K562 (cell line): Measurements from ENCODE around the gene ZPR1. TPM values are rescaled to one million over a fixed set of nuclear protein-coding genes. Genes with fewer than 3 reads are reported as not detected.

Experiments used
- ATAC-seq: fragments of 200-7000 bp; cut with Tn5 transposase; 3 replicates; pipeline ENCODE4 v1.9.1; 2020; ENCODE audit warnings: moderate library complexity
- BruUV-seq: library from RNA; stranded (reverse); fragments of 400-500 nt; replicated peaks from 2 replicates; lab custom pipeline; 2021; lab: Mats Ljungman, UMichigan
- CTCF ChIA-PET: fragments of 300-600 bp; formaldehyde crosslinking; extraction: SDS; loops from one replicate; lab custom pipeline; 2021; ENCODE audit warnings: low intra/inter-chr PET ratio; lab: Yijun Ruan, JAX
- POLR2A ChIA-PET: fragments of 300-600, 350-650 bp; sonication (Branson Sonifier 250); formaldehyde crosslinking; extraction: SDS; loops from one replicate; lab custom pipeline; 2021; ENCODE audit warnings: antibody characterized with exemption, inconsistent platforms; lab: Yijun Ruan, JAX
- DNase-seq, 4 experiments: peaks; one replicate each; pipeline versions ENCODE4 v3.0.0 to v3.0.0-alpha.2; 2011 to 2018; ENCODE audit warnings: low spot score in 3 of 4, mixed read lengths in 3 of 4; ENCODE audit errors: extremely low read depth in 1 of 4
- FAIRE-seq: peaks from 2 replicates; lab custom pipeline; 2011; peaks lifted over from hg19 to GRCh38; lab: Jason Lieb, UNC
- H2AFZ ChIP-seq: 2 replicates; pipeline ENCODE4 v1.6.0; 2011; ENCODE audit warnings: low read depth, low read length, control low read depth, inconsistent platforms
- H3K27ac ChIP-seq: fragments of 200-600 bp; 3 replicates; pipeline ENCODE4 v1.8.0; 2011; ENCODE audit warnings: low read depth, mild to moderate bottlenecking, control low read depth, inconsistent platforms, low read length, moderate library complexity, mixed read lengths; ENCODE audit errors: extremely low read depth
- H3K27me3 ChIP-seq, 2 experiments: fragments of 300-600 bp in 1 of 2; 2 replicates in 1 of 2; 3 replicates in 1 of 2; pipeline versions ENCODE4 v1.6.0 to v1.8.0; 2011; ENCODE audit warnings: inconsistent platforms in 2 of 2, low read length in 2 of 2, mild to moderate bottlenecking in 1 of 2, mixed read lengths in 1 of 2, moderate library complexity in 1 of 2; ENCODE audit not compliant: control insufficient read depth in 2 of 2, insufficient read depth in 2 of 2
- H3K36me3 ChIP-seq: fragments of 300-600 bp; 3 replicates; pipeline ENCODE4 v1.8.0; 2011; ENCODE audit warnings: mild to moderate bottlenecking, low read length, inconsistent platforms; ENCODE audit not compliant: control insufficient read depth, insufficient read depth
- H3K4me1 ChIP-seq, 2 experiments: fragments of 200-600 bp in 1 of 2; replicated peaks in 1 of 2; 2 replicates in 1 of 2; 3 replicates in 1 of 2; pipeline versions ENCODE4 v1.5.1 to v1.8.0; 2011; ENCODE audit warnings: inconsistent platforms in 2 of 2, low read length in 2 of 2, mild to moderate bottlenecking in 1 of 2, mixed read lengths in 1 of 2, moderate library complexity in 1 of 2; ENCODE audit not compliant: control insufficient read depth in 2 of 2, insufficient read depth in 2 of 2
- H3K4me2 ChIP-seq: 2 replicates; pipeline ENCODE4 v1.6.1; 2011; ENCODE audit warnings: low read length, control low read depth, inconsistent platforms, mixed read lengths; ENCODE audit not compliant: insufficient read depth
- H3K4me3 ChIP-seq: fragments of 200-600 bp; sonication (generic), shearing (Covaris generic); 2 replicates; pipeline ENCODE4 v1.5.1; 2016; ENCODE audit warnings: control low read depth, inconsistent platforms
- H3K79me2 ChIP-seq: fragments of 200-600 bp; 3 replicates; pipeline ENCODE4 v1.8.0; 2011; ENCODE audit warnings: low read length, inconsistent platforms; ENCODE audit not compliant: control insufficient read depth, insufficient read depth
- H3K9ac ChIP-seq, 2 experiments: 2 replicates each; pipeline versions ENCODE4 v1.6.0 to v1.6.1; 2011; ENCODE audit warnings: low read depth in 2 of 2, low read length in 2 of 2, control low read depth in 1 of 2, inconsistent platforms in 1 of 2, mild to moderate bottlenecking in 1 of 2, mixed read lengths in 1 of 2; ENCODE audit not compliant: insufficient read depth in 1 of 2
- H3K9me1 ChIP-seq: one replicate; pipeline ENCODE4 v1.6.0; 2011; ENCODE audit warnings: inconsistent platforms, mild to moderate bottlenecking, low read length, moderate library complexity; ENCODE audit not compliant: control insufficient read depth, insufficient read depth
- H3K9me3 ChIP-seq: replicated peaks from 2 replicates; pipeline ENCODE4 v1.5.1; 2011; ENCODE audit warnings: low read depth, low read length, inconsistent platforms; ENCODE audit not compliant: control insufficient read depth, insufficient read depth
- H4K20me1 ChIP-seq: replicated peaks from 2 replicates; pipeline ENCODE4 v1.6.1; 2011; ENCODE audit warnings: low read length, inconsistent platforms, mixed read lengths; ENCODE audit not compliant: control insufficient read depth, insufficient read depth
- MXI1 ChIP-seq: IDR thresholded peaks from 2 replicates; pipeline ENCODE4 v1.6.1; 2011; ENCODE audit warnings: low read depth, mild to moderate bottlenecking, improper control_type of control experiment, low read length
- ZNF785 ChIP-seq: fragments of 250-450 bp; sonication (Bioruptor Pico); IDR thresholded peaks from 2 replicates; pipeline ENCODE4 v1.4.0; 2020; ENCODE audit warnings: mild to moderate bottlenecking
- WGBS: fragments of 100-300 bp; shearing (Covaris generic); methylation state at CpG from one replicate; pipeline ENCODE4 v1.1.6; 2016; ENCODE audit warnings: low coverage, mixed read lengths; ENCODE audit not compliant: insufficient coverage; ENCODE audit errors: missing lambda C conversion rate; 5-methylcytosine and 5-hydroxymethylcytosine counted together
- in situ Hi-C: fragments of 300-500 bp; cut with MboI; formaldehyde crosslinking; loops from 4 replicates; pipeline ENCODE4 v1.15.0; 2018; ENCODE audit warnings: inconsistent platforms, mixed read lengths
- intact Hi-C: fragments of 100-400 bp; cut with micrococcal nuclease; formaldehyde crosslinking; loops from 2 replicates; pipeline ENCODE4 v1.14.2; 2022
- polyA plus RNA-seq, 8 experiments: library from polyadenylated mRNA; depleted of rRNA in 4 of 8; stranded (reverse) in 5 of 8; unstranded in 3 of 8; fragments of >200 nt; fragmentation: Nextera tagmentation in 2 of 8; fragmentation: Illumina TruSeq in 1 of 8; extraction: Ambion mirVana in 2 of 8; extraction: Trizol in 1 of 8; gene quantifications; 2 replicates each; pipeline versions ENCODE4 v1.2.1 to v1.2.3, GENCODE V29; 2011 to 2014; ENCODE audit warnings: inconsistent platforms in 1 of 8, missing spikeins in 1 of 8
- total RNA-seq, 7 experiments: library from RNA; depleted of rRNA in 6 of 7; stranded (reverse); fragments of >200 nt in 6 of 7; fragmentation: Illumina TruSeq in 2 of 7; extraction: Trizol in 2 of 7; gene quantifications; 2 replicates each; pipeline versions ENCODE4 v1.2.1 to v1.2.3, GENCODE V29; 2011 to 2021; ENCODE audit warnings: low replicate concordance in 1 of 7
- TF ChIP-seq, protein P1 (sequence below): sonication (generic); formaldehyde crosslinking; IDR thresholded peaks from 2 replicates; pipeline ENCODE4 v1.8.0; 2022; ENCODE audit warnings: mild to moderate bottlenecking, missing genetic modification reagents

Gene ZPR1
- total and polyA plus RNA-seq, 9 of the 15 experiments (the other 6 are each of a cell fraction or from before 2014, with no cell fraction given), result 13.0 to 120 (median 83.8) TPM

DNA sequence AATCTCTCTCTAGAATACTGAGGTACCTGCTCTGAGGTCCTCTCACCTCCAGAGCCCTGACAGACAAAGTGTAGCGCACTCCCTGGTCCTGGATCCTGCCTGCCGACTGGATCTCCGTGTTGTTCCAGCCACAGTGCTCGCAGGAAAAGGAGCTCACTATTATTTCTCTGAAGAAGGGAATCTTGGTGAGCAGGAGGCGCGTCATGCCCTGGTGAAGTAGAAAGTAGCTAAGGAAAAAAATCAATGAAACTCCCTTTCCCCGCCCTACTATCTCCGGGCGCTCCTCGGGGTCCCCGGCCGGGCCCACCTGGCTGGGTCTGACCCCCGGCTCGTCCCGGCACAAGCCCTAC lies 412 bp downstream of the ZPR1 start:
- ChIA-PET CTCF (no interaction called here), POLR2A (interaction anchor here (0.6 to 2.8 kb wide), 7 partner anchors 10 to 441 kb away, joined by 3 to 15 read pairs (median 3); no protein-coding TSS in a partner anchor)
- Histone ChIP-seq H4K20me1 (no peaks in the 10 kb centered on the region), H3K9me1 (no peaks in the 10 kb centered on the region), H3K4me3 (peak overlapping the region; percentile 98), H2AFZ (peak overlapping the region; percentile 99), H3K4me2 (peak overlapping the region; percentile 92), H3K79me2 (peaks cover 24% of the 10 kb centered on the region), H3K9me3 (no peaks in the 10 kb centered on the region), H3K9ac (peak overlapping the region; percentile 88 to 94), H3K4me1 (peaks cover 22 to 29% of the 10 kb centered on the region in 2 experiments; a peak in 4 of 5 replicates), H3K36me3 (peaks cover 45% of the 10 kb centered on the region), H3K27ac (peak overlapping the region; percentile 60; the same call in 2 of the 3 replicates), H3K27me3 (no peaks in the 10 kb centered on the region)
- WGBS, result under 1% methylated on average over 15 of the region's 15 CpGs
- BruUV-seq, result no TSS peak
- FAIRE-seq, result no peak
- TF ChIP-seq MXI1 (no peak), ZNF785 (CRISPR knock-in tag) (no peak)
- TF ChIP-seq, protein P1, sequence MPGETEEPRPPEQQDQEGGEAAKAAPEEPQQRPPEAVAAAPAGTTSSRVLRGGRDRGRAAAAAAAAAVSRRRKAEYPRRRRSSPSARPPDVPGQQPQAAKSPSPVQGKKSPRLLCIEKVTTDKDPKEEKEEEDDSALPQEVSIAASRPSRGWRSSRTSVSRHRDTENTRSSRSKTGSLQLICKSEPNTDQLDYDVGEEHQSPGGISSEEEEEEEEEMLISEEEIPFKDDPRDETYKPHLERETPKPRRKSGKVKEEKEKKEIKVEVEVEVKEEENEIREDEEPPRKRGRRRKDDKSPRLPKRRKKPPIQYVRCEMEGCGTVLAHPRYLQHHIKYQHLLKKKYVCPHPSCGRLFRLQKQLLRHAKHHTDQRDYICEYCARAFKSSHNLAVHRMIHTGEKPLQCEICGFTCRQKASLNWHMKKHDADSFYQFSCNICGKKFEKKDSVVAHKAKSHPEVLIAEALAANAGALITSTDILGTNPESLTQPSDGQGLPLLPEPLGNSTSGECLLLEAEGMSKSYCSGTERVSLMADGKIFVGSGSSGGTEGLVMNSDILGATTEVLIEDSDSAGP (CRISPR knock-in tag), result no peak
- no peak for DNase-seq
- in situ Hi-C loops, result loop anchor here (5.0 kb wide), 1 partner anchor 315 kb away; no protein-coding TSS in a partner anchor
- peak; percentile 7; the same call in 1 of the 3 replicates for ATAC-seq
- intact Hi-C loops, result no loop called here
